Endodermal cell (in vitro differentiated cells): Measurements from ENCODE around the gene COL4A1. TPM values are rescaled to one million over a fixed set of nuclear protein-coding genes. Genes with fewer than 3 reads are reported as not detected.

Experiments
- DNase-seq: peaks from one replicate; pipeline ENCODE4 v3.0.0-alpha.2; 2017
- H3K27ac ChIP-seq: 2 replicates; pipeline ENCODE4 v1.5.1; 2013; ENCODE audit warnings: mild to moderate bottlenecking, low read depth, low read length, moderate library complexity
- H3K27me3 ChIP-seq: 2 replicates; pipeline ENCODE4 v1.6.1; 2013; ENCODE audit warnings: mild to moderate bottlenecking, low read length, moderate library complexity; ENCODE audit not compliant: insufficient read depth, control insufficient read depth, poor library complexity, severe bottlenecking
- H3K36me3 ChIP-seq: 2 replicates; pipeline ENCODE4 v1.7.0; 2013; ENCODE audit warnings: mild to moderate bottlenecking, low read length, moderate library complexity; ENCODE audit not compliant: control insufficient read depth, insufficient read depth
- H3K4me1 ChIP-seq: one replicate; pipeline ENCODE4 v1.7.0; 2013; ENCODE audit warnings: low read length; ENCODE audit not compliant: control insufficient read depth, insufficient read depth
- H3K4me3 ChIP-seq: 2 replicates; pipeline ENCODE4 v1.5.1; 2013; ENCODE audit warnings: mild to moderate bottlenecking, low read length, moderate library complexity
- H3K9ac ChIP-seq: 2 replicates; pipeline ENCODE4 v1.6.1; 2013; ENCODE audit warnings: mild to moderate bottlenecking, low read length, moderate library complexity; ENCODE audit not compliant: poor library complexity, severe bottlenecking; ENCODE audit errors: extremely low read depth
- H3K9me3 ChIP-seq: 2 replicates; pipeline ENCODE4 v1.6.1; 2013; ENCODE audit warnings: mild to moderate bottlenecking, low read length, moderate library complexity; ENCODE audit not compliant: control insufficient read depth
- H3K27ac Mint-ChIP-seq: 2 replicates; pipeline ENCODE4 v1.8.0; 2020; ENCODE audit warnings: mixed read lengths
- H3K27me3 Mint-ChIP-seq: 2 replicates; pipeline ENCODE4 v1.8.0; 2021; ENCODE audit warnings: mild to moderate bottlenecking, mixed read lengths; ENCODE audit not compliant: insufficient read depth
- H3K36me3 Mint-ChIP-seq: 2 replicates; pipeline ENCODE4 v1.8.0; 2020; ENCODE audit warnings: low read depth, mixed read lengths
- H3K4me1 Mint-ChIP-seq: 2 replicates; pipeline ENCODE4 v1.8.0; 2020; ENCODE audit warnings: mixed read lengths
- H3K4me3 Mint-ChIP-seq: 2 replicates; pipeline ENCODE4 v1.8.0; 2020; ENCODE audit warnings: mild to moderate bottlenecking, moderate library complexity, mixed read lengths
- H3K9me3 Mint-ChIP-seq: 2 replicates; pipeline ENCODE4 v1.8.0; 2020; ENCODE audit warnings: mild to moderate bottlenecking, mixed read lengths
- CTCF ChIP-seq: fragments of 200-600 bp; sonication (generic); conservative IDR thresholded peaks from 2 replicates; pipeline ENCODE4 v1.5.0; 2021; ENCODE audit warnings: antibody characterized with exemption, mild to moderate bottlenecking
- WGBS, 2 experiments: methylation state at CpG; one replicate each; pipeline versions ENCODE4 v1.1.5 to v1.1.7; 2013; ENCODE audit warnings: missing lambda C conversion rate in 2 of 2, mixed read lengths in 1 of 2; ENCODE audit not compliant: insufficient coverage in 1 of 2, insufficient read length in 1 of 2; 5-methylcytosine and 5-hydroxymethylcytosine counted together
- total RNA-seq, 2 donors: library from RNA; stranded (reverse); fragmentation: NEBNext Ultra II Directional in 1 of 2; extraction: Animal tissue kit (Norgen Biotek cat#: 25700) in 1 of 2; gene quantifications; 2 replicates in 1 of 2; 3 replicates in 1 of 2; pipeline ENCODE4 v1.2.1, GENCODE V29; 2021

The COL4A1 gene
- total RNA-seq, 2 donors from 2014 or later: 702 to 764 TPM

GRCh38 chr13:110317496-110318195 is 10.7 kb upstream of the COL4A1 start:
- Mint-ChIP-seq H3K36me3 (peaks cover 59% of the 10 kb centered on the region), H3K9me3 (no peaks in the 10 kb centered on the region), H3K4me3 (no peak overlapping the region), H3K27me3 (no peaks in the 10 kb centered on the region), H3K27ac (no peak overlapping the region), H3K4me1 (peaks cover 52% of the 10 kb centered on the region)
- Histone ChIP-seq H3K27me3 (no peaks in the 10 kb centered on the region), H3K9me3 (no peaks in the 10 kb centered on the region), H3K9ac (no peak overlapping the region), H3K4me3 (no peak overlapping the region), H3K27ac (no peak overlapping the region), H3K4me1 (peaks cover 27% of the 10 kb centered on the region), H3K36me3 (peaks cover 69% of the 10 kb centered on the region)
- 91 to 95% methylated on average over 13 of the region's 13 CpGs for WGBS, 2 experiments
- DNase-seq: no peak
- TF ChIP-seq CTCF: no peak

- H3K27ac ChIP-seq: no peak overlapping the region
- Mint-ChIP-seq H3K27me3 (no peaks in the 10 kb centered on the region), H3K4me3 (no peak overlapping the region), H3K36me3 (peaks cover 55% of the 10 kb centered on the region), H3K27ac (no peak overlapping the region), H3K4me1 (peaks cover 53% of the 10 kb centered on the region), H3K9me3 (no peaks in the 10 kb centered on the region)
- no peaks in the 10 kb centered on the region for H3K9me3 ChIP-seq
- H3K27me3 ChIP-seq: no peaks in the 10 kb centered on the region
- DNase-seq: peak; percentile 31
- WGBS, 2 experiments: 89 to 93% methylated on average over 4 to 5 of the region's 5 CpGs
- H3K4me3 ChIP-seq: no peak overlapping the region
- H3K9ac ChIP-seq: no peak overlapping the region
- peaks cover 27% of the 10 kb centered on the region for H3K4me1 ChIP-seq
- peaks cover 65% of the 10 kb centered on the region for H3K36me3 ChIP-seq
- no peak for TF ChIP-seq CTCF
Measured at GRCh38 chr13:110317093-110317492, 10.1 kb upstream of the COL4A1 start.

- H3K9me3 ChIP-seq: no peaks in the 10 kb centered on the region
- no peak for TF ChIP-seq CTCF
- Mint-ChIP-seq H3K36me3 (peaks cover 46% of the 10 kb centered on the region), H3K9me3 (no peaks in the 10 kb centered on the region), H3K27ac (no peak overlapping the region), H3K27me3 (no peaks in the 10 kb centered on the region), H3K4me3 (no peak overlapping the region), H3K4me1 (peaks cover 48% of the 10 kb centered on the region)
- DNase-seq: peak; percentile 32
- 90 to 94% methylated on average over 8 to 10 of the region's 10 CpGs for WGBS, 2 experiments
- H3K9ac ChIP-seq: no peak overlapping the region
- H3K27ac ChIP-seq: no peak overlapping the region
- H3K4me3 ChIP-seq: no peak overlapping the region
- peaks cover 36% of the 10 kb centered on the region for H3K4me1 ChIP-seq
- peaks cover 60% of the 10 kb centered on the region for H3K36me3 ChIP-seq
- no peaks in the 10 kb centered on the region for H3K27me3 ChIP-seq
Measured at GRCh38 chr13:110316196-110316595, 9.2 kb upstream of the COL4A1 start.
